Measurements from ENCODE around the gene PRDM16.

DNA sequence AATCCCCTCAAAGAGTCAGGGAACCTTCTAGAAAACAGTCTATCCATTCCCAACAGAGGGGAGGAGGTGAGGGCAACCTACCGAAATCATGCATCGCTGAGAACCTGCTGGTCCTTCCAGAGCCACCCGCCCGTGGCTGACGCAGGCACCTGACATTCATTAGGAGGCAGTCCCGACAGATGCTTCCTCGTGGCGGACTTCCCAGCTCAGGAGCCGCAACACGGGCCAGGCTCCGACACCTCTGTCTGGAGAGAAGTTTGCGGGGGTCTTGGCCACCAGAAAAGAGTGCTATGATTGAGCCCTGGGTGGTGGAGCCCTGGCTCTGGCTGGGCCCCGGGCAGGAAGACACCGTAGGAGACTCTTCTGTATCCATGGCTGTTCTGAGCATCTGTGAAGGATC is 299.1 kb downstream of the PRDM16 start:
- TF ChIP-seq CTCF (IDR thresholded peaks at IDR 0.05; ENCODE audit: insufficient read depth, low read depth, low read length) (no peak), EZH2 (IDR thresholded peaks at IDR 0.05; ENCODE audit: insufficient read depth, low read length) (no peak)

Measured in astrocyte (in vitro differentiated cells and primary cell).